ENCODE measurements around the gene NFASC. TPM values are rescaled to one million over a fixed set of nuclear protein-coding genes. Genes with fewer than 3 reads are reported as not detected.

Gene NFASC
- total RNA-seq, 4 donors from 2014 or later: 7.9 to 68.7 (median 32.7) TPM

DNA sequence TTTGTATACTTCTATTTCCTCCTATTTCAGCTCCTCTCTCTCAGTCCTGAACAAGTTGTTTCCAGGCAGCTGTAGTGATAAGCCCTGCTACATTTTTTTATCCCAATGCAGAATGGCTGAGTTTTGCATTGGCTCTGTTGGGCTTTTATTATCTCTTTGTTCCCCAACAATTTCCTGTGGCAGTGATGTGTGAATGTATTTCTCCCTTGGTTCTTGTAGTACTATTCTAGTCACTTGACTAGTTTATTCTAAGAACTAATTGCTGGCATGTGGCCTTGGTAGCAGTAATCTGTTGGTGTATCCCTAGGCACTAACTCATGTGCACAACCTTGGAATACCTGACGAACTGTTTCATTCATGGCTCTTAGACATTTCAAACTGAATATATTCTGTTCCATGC lies 60.7 kb downstream of the NFASC start:
- Histone ChIP-seq H3K4me1 (no peaks in the 10 kb centered on the region), H3K36me3 (no peaks in the 10 kb centered on the region), H3K9me3 (no peaks in the 10 kb centered on the region), H3K4me3 (no peak overlapping the region), H3K27ac (no peak overlapping the region), H3K27me3 (no peaks in the 10 kb centered on the region)
- TF ChIP-seq, protein P1, sequence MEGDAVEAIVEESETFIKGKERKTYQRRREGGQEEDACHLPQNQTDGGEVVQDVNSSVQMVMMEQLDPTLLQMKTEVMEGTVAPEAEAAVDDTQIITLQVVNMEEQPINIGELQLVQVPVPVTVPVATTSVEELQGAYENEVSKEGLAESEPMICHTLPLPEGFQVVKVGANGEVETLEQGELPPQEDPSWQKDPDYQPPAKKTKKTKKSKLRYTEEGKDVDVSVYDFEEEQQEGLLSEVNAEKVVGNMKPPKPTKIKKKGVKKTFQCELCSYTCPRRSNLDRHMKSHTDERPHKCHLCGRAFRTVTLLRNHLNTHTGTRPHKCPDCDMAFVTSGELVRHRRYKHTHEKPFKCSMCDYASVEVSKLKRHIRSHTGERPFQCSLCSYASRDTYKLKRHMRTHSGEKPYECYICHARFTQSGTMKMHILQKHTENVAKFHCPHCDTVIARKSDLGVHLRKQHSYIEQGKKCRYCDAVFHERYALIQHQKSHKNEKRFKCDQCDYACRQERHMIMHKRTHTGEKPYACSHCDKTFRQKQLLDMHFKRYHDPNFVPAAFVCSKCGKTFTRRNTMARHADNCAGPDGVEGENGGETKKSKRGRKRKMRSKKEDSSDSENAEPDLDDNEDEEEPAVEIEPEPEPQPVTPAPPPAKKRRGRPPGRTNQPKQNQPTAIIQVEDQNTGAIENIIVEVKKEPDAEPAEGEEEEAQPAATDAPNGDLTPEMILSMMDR (IDR thresholded peaks at IDR 0.05): no peak
- TF ChIP-seq POLR2A (IDR thresholded peaks at IDR 0.05): no peak
- no peak for DNase-seq
- intact Hi-C loops (cut with DNase I; ENCODE audit: low total_unique reads): no loop called here

- TF ChIP-seq, protein P1 (IDR thresholded peaks at IDR 0.05): no peak
- no peak for TF ChIP-seq POLR2A (IDR thresholded peaks at IDR 0.05)
- no peaks in the 10 kb centered on the region for H3K9me3 ChIP-seq
- intact Hi-C loops (cut with DNase I; ENCODE audit: low total_unique reads): no loop called here
Measured at GRCh38 chr1:204931768-204932572, 61.3 kb downstream of the NFASC start.

DNA sequence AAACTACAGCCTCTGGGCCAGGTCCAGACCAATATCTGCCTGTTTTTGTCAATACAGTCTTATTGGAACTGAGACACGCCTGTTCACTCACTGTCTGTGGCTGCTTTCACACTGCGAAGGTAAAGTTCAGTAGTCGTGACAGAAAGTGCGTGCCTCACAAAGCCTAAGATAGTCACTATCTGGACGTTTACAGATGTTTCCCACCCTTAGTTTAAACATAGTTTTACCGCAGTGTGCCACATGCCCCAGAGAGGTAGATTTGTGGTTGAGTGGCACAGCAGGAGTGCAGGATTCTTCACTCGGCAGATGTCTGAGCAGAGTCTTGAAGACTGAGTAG lies 61.9 kb downstream of the NFASC start:
- Histone ChIP-seq H3K4me3 (no peak overlapping the region), H3K27ac (no peak overlapping the region), H3K4me1 (no peaks in the 10 kb centered on the region), H3K27me3 (no peaks in the 10 kb centered on the region), H3K36me3 (no peaks in the 10 kb centered on the region), H3K9me3 (no peaks in the 10 kb centered on the region)
- no peak for TF ChIP-seq POLR2A (IDR thresholded peaks at IDR 0.05)
- TF ChIP-seq, protein P1 (IDR thresholded peaks at IDR 0.05): no peak
- intact Hi-C loops (cut with DNase I; ENCODE audit: low total_unique reads): no loop called here
- no peak for DNase-seq

More at GRCh38 chr1:204931768-204932572, 61.3 kb downstream of the NFASC start:
- no peak overlapping the region for H3K27ac ChIP-seq
- no peaks in the 10 kb centered on the region for H3K4me1 ChIP-seq
- H3K27me3 ChIP-seq: no peaks in the 10 kb centered on the region
- no peaks in the 10 kb centered on the region for H3K36me3 ChIP-seq
- H3K4me3 ChIP-seq: no peak overlapping the region
- no peak for DNase-seq

DNA sequence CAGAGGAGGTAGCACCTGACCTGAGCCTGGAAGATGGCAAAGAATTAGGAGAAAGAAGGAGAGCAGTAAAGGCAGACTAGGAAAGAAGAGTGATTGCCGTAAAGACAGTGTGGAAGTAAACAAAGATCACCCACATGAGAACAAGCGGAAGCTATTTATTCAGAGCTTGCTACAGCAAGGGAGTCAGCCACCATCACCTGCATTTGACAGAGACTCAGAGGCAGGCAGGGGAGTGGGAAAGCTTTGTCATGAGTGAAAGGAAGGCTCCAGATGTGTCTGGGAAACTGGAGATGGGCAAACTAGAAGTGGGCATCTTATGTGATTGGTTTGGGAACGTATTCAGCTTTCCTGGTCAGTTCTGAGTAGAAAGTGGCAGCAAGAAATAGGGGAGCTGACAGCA lies 64.5 kb downstream of the NFASC start:
- Histone ChIP-seq H3K4me1 (no peaks in the 10 kb centered on the region), H3K27me3 (no peaks in the 10 kb centered on the region), H3K4me3 (no peak overlapping the region), H3K27ac (no peak overlapping the region), H3K9me3 (no peaks in the 10 kb centered on the region), H3K36me3 (no peaks in the 10 kb centered on the region)
- DNase-seq: no peak
- intact Hi-C loops (cut with DNase I; ENCODE audit: low total_unique reads): no loop called here
- no peak for TF ChIP-seq POLR2A (IDR thresholded peaks at IDR 0.05)
- TF ChIP-seq, protein P1 (IDR thresholded peaks at IDR 0.05): no peak

- no peaks in the 10 kb centered on the region for H3K9me3 ChIP-seq
- H3K36me3 ChIP-seq: no peaks in the 10 kb centered on the region
- H3K27me3 ChIP-seq: no peaks in the 10 kb centered on the region
- no peak overlapping the region for H3K4me3 ChIP-seq
- DNase-seq: no peak
- TF ChIP-seq POLR2A (IDR thresholded peaks at IDR 0.05): no peak
- TF ChIP-seq, protein P1 (IDR thresholded peaks at IDR 0.05): no peak
- no peak overlapping the region for H3K27ac ChIP-seq
- intact Hi-C loops (cut with DNase I; ENCODE audit: low total_unique reads): no loop called here
- no peaks in the 10 kb centered on the region for H3K4me1 ChIP-seq
Measured at GRCh38 chr1:204936765-204937164, 66.1 kb downstream of the NFASC start.
